Forelimb muscle (tissue), 1 donor: ENCODE measurements around the gene RCOR2. TPM values are rescaled to one million over a fixed set of nuclear protein-coding genes. Genes with fewer than 3 reads are reported as not detected.

Experiments used
- DNase-seq: peaks from one replicate; pipeline ENCODE4 v3.0.0-alpha.2; 2013; ENCODE audit warnings: low read depth
- polyA plus RNA-seq: library from polyadenylated mRNA; unstranded; fragments of 120-200 nt; gene quantifications from one replicate; pipeline ENCODE4 v1.2.1, GENCODE V29; 2013; ENCODE audit not compliant: insufficient read length

Gene RCOR2
- polyA plus RNA-seq, 1 donor = 11.5 TPM

- no peak for DNase-seq
Observed at GRCh38 chr11:63907808-63908530, 9.0 kb downstream of the RCOR2 start.

- DNase-seq = no peak
Observed at GRCh38 chr11:63907063-63907462, 9.9 kb downstream of the RCOR2 start.

DNA sequence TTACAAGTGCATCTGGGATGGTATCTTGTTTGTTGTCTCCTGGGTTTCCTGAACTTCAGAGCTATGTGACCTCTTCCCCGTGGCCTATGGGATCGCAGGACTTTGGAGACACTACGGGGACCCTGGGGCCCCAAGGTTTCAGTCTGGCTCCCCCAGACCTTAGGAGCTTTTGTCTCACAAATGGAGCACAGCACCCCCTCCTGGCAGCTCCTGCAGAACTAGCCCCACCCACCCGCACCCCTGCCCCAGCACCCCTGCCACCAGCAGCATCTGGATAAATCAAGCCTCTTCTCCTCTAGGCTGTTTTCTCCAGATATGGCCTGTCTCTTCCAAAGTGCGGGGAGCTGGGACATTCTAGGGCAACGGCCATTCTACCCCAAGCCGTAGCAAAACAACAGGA lies 10.4 kb downstream of the RCOR2 start:
- no peak for DNase-seq

DNA sequence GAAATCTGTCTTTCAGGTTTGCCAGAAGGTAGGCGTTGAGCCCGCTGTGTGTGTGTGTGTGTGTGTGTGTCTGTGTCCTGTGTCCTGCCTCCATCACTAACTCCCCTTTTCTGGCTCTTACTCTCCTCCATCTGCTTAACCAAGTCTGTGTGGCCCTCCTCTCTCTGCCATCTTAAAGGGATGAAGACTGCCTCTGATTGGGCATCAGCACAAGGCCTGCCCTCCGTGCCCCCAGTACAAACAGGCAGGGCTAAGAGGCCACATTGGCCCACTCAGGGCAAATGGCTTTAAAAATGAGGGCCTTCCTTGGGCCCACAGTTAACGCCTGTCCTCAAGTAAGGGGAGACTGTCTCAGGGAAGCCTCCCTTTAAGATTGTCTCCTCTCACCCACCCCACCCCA lies 10.9 kb downstream of the RCOR2 start:
- no peak for DNase-seq

DNA sequence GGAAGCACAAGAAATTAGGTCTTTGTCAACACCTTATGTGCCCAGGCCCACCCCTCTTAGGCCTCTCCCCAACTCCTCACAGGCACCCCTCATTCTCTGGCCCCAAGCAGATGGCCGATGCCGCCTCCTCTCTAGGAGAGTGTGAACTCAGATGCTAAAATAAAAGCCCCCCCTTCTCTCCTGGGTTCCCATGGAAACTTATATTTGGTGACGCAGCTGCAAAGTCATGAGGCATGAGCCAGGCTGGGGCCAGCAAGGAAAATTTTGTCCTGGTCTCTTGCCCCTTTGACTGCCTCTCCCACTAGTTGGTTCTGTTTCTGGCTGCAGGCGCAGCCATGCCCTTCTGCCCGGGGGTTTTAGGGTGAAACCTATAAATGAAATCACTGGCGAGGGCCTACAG lies 11.8 kb downstream of the RCOR2 start:
- DNase-seq = no peak

- no peak for DNase-seq
Observed at GRCh38 chr11:63904743-63905142, 12.2 kb downstream of the RCOR2 start.

- no peak for DNase-seq
Observed at GRCh38 chr11:63903884-63904283, 13.1 kb downstream of the RCOR2 start.

DNA sequence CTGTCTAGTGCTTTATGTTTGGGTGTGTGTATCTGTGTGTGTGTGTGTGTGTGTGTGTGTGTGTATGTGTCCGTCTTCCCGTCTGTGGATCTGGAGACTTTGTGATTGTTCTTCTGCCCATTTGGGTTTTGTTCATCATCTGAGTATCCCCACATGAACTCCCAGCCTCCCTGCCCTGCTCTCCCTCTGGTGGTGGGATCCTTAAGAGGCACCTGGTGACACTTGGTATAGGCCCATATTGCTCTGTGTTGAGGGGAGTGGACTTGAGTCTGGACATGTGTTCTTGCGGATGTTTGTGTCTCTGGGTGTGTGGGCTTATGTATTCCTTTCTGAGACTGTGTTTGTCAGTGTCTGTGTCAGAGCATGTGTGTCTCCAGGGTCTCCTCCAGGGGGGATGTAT lies 15.3 kb downstream of the RCOR2 start:
- DNase-seq = no peak

DNA sequence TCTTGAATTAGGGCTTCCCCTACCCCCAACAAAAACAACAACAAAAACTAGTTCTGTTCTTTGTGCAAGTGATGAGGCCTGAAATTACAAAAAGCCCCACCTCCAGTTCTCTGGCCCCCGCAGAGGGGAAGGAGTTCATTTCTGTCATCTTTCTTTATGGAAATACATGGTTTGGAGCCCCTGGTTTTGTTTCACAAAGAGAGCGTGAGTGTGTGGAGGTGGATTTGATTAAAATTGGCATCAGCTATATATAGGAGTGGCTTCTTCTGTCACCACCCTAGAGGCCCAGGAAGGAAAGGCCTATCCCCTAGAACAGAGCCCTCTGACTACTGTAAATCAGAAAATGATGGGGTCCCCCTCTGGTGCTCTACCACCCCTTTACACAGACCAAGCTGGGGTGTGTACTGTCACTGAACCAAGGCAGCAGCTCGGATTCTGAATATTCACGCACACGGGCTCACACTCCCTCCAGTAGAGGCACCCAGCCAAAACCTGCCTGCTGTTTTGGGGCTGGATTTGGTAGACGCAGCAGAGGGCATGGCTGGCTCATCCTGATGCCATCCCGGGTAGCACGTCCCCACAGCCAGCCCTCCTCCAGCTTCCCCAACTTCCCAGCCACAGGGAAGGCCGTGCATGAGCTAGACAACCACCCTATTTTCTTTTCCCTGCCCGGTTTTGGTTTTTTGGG lies 19.4 kb downstream of the RCOR2 start:
- no peak for DNase-seq

GRCh38 chr11:63896071-63896470 lies 20.9 kb downstream of the RCOR2 start:
- no peak for DNase-seq

DNA sequence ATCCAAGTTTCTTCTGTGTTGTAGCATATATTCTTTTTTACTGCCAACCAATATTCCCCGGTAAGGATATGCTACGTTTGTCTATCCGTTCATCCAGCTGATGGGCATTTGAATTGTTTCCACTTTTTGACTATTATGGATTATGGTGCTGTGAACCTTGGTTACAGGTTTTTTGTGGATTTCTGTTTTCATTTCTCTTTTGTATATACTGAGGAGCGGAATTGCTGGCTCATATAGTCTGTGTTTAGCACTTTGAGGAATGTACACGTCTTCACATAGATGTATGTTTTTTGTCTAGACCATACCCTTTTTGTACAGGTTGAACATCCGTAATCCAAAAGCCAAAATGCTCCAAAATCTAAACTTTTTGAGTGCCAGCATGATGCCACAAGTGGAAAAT lies 23.6 kb downstream of the RCOR2 start:
- DNase-seq = no peak

DNA sequence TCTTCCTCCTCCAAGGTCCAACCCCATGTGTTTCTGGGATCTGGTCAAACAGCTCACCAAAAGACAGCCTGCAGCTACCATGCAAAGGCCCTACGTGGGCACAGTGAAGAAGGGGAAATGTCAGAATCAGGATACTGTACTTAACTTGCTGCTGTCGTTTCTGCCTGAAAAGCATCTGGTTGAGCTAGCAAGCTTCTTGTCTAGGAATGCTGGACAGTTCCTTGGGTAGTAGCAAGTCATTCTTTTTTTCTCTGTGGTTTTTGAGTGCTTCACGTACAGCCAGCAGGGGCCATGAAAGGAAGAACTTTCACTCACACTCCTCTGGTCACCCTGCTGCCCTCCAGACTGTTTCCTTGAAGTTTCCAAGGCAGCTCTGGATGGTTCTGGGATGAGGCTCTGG lies 24.7 kb downstream of the RCOR2 start:
- no peak for DNase-seq

DNA sequence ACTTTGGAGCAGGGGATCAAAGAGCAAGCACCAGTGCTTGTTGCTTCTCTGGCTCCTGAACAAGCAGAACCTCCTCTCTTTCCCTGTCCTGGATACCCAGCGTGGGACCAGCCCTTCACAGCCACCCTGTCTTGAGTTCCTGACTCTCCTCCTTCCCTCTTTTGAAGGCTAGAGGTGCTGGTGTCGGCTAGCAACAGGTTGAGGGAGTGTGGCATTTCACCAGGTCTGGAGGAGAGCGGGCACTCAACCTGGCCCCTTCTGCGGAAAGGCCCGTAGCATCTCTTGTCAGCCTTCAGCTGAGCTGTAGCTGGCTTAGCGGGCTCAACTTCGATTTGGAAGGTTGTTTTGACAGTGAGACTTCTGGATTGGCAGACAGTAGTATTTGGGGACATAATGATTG lies 26.6 kb downstream of the RCOR2 start:
- no peak for DNase-seq

- DNase-seq = no peak
Observed at GRCh38 chr11:63889344-63889743, 27.6 kb downstream of the RCOR2 start.

GRCh38 chr11:63888170-63889086 lies 28.5 kb downstream of the RCOR2 start:
- no peak for DNase-seq

- DNase-seq = no peak
Observed at GRCh38 chr11:63887386-63887999, 29.5 kb downstream of the RCOR2 start.

- DNase-seq = no peak
Observed at GRCh38 chr11:63884196-63884932, 32.6 kb downstream of the RCOR2 start.

- no peak for DNase-seq
Observed at GRCh38 chr11:63883791-63884190, 33.2 kb downstream of the RCOR2 start.

DNA sequence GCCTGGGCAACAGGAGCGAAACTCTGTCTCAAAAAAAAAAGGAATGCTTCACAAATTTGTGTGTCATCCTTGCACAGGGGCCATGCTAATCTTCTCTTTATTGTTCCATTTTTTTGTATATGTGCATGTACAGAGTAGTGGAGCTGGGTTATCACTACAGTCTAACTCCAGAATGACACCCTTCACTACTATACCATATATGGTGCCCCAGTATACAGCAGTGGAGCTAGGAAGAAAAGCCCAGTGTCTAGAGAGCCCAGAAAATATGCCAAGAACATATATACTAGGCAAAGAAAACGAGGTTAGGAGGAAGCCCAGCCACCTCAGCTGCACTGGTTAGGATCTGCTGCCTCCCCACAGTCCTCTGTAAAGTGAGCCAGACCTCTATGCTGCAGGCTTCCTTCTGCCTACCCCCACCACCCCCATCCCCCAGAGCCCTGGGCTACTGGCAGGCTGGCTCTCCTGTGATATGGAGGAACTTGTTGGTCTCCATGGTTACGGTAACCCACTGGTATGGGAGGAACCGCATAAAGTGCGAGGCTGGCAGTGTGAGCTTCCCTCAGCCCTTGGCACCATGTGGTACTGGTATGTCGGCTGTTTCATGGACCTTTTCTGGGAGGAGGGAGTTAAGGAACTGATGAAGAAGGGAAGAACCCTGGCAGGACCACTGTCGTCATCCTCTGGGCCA lies 34.3 kb downstream of the RCOR2 start:
- DNase-seq = no peak

GRCh38 chr11:63880403-63880790 lies 36.6 kb downstream of the RCOR2 start:
- no peak for DNase-seq
